NCI-H1694 (cell line): ENCODE results near the gene KCNIP3.

Experiments used
- DNase-seq: peaks from one replicate; lab custom pipeline; 2025; lab: John Stamatoyannopoulos, UW

KCNIP3 gene

GRCh38 chr2:95297639-95298395 lies 670 bp downstream of the KCNIP3 start:
- no peak for DNase-seq

GRCh38 chr2:95298486-95299111 lies 1.5 kb downstream of the KCNIP3 start:
- no peak for DNase-seq

GRCh38 chr2:95299961-95300360 lies 2.8 kb downstream of the KCNIP3 start:
- no peak for DNase-seq

GRCh38 chr2:95300450-95300849 lies 3.3 kb downstream of the KCNIP3 start:
- no peak for DNase-seq

- DNase-seq: no peak
Measured at GRCh38 chr2:95301186-95301585, 4.0 kb downstream of the KCNIP3 start.

GRCh38 chr2:95301876-95302641 lies 4.9 kb downstream of the KCNIP3 start:
- peak; percentile 67 for DNase-seq

- peak; percentile 67 for DNase-seq
Measured at GRCh38 chr2:95303191-95303919, 6.2 kb downstream of the KCNIP3 start.

- no peak for DNase-seq
Measured at GRCh38 chr2:95305380-95306061, 8.4 kb downstream of the KCNIP3 start.

GRCh38 chr2:95306336-95306895 lies 9.3 kb downstream of the KCNIP3 start:
- DNase-seq: no peak

- no peak for DNase-seq
Measured at GRCh38 chr2:95307036-95307435, 9.9 kb downstream of the KCNIP3 start.

GRCh38 chr2:95307878-95308277 lies 10.7 kb downstream of the KCNIP3 start:
- no peak for DNase-seq

- no peak for DNase-seq
Measured at GRCh38 chr2:95308426-95308990, 11.4 kb downstream of the KCNIP3 start.

GRCh38 chr2:95309599-95309998 lies 12.5 kb downstream of the KCNIP3 start:
- no peak for DNase-seq

- no peak for DNase-seq
Measured at GRCh38 chr2:95310216-95310615, 13.1 kb downstream of the KCNIP3 start.

- no peak for DNase-seq
Measured at GRCh38 chr2:95310651-95311050, 13.5 kb downstream of the KCNIP3 start.

GRCh38 chr2:95311815-95312542 lies 14.8 kb downstream of the KCNIP3 start:
- no peak for DNase-seq

GRCh38 chr2:95312543-95313201 lies 15.5 kb downstream of the KCNIP3 start:
- no peak for DNase-seq

- DNase-seq: no peak
Measured at GRCh38 chr2:95313296-95314131, 16.4 kb downstream of the KCNIP3 start.

GRCh38 chr2:95314598-95314963 lies 17.4 kb downstream of the KCNIP3 start:
- DNase-seq: no peak
